Measurements from ENCODE around the gene TAF4B.

GRCh38 chr18:26432651-26433424 is 206.6 kb downstream of the TAF4B start:
- TF ChIP-seq CTCF (IDR thresholded peaks at IDR 0.05; ENCODE audit: borderline replicate concordance, extremely low read depth, low read length, poor library complexity, severe bottlenecking), result no peak
- no peak for TF ChIP-seq EZH2 (IDR thresholded peaks at IDR 0.05; ENCODE audit: borderline replicate concordance, low read depth, low read length, severe bottlenecking)
